ENCODE results near the gene DNAJC22. TPM values are rescaled to one million over a fixed set of nuclear protein-coding genes. Genes with fewer than 3 reads are reported as not detected.

DNAJC22 gene
- total RNA-seq, 1 donor from 2014 or later = not detected

- no peak overlapping the region for H3K27ac ChIP-seq (ENCODE audit: low read depth, low read length)
- no peaks in the 10 kb centered on the region for H3K36me3 ChIP-seq (ENCODE audit: control insufficient read depth in 3 of 3, insufficient read depth in 3 of 3, low read length in 3 of 3)
- no peak overlapping the region for H3K4me3 ChIP-seq (ENCODE audit: low read length in 3 of 3)
- no peaks in the 10 kb centered on the region for H3K9me3 ChIP-seq (ENCODE audit: control insufficient read depth in 3 of 3, low read length in 3 of 3)
- peaks cover 0 to 2% (median 0%) of the 10 kb centered on the region in 3 donors for H3K27me3 ChIP-seq (ENCODE audit: control insufficient read depth in 3 of 3, insufficient read depth in 3 of 3, low read length in 3 of 3)
- no peak overlapping the region for H3K9ac ChIP-seq (ENCODE audit: low read depth in 1 of 3, low read length in 3 of 3)
- H3K4me1 ChIP-seq (ENCODE audit: control insufficient read depth in 3 of 3, insufficient read depth in 3 of 3, low read length in 3 of 3) = peaks cover 0 to 3% (median 0%) of the 10 kb centered on the region in 3 donors
Observed at GRCh38 chr12:49358483-49359141, 11.9 kb downstream of the DNAJC22 start.

- Histone ChIP-seq H3K9ac (ENCODE audit: low read depth in 1 of 3, low read length in 3 of 3) (no peak overlapping the region), H3K27me3 (ENCODE audit: control insufficient read depth in 3 of 3, insufficient read depth in 3 of 3, low read length in 3 of 3) (no peaks in the 10 kb centered on the region), H3K4me3 (ENCODE audit: low read length in 3 of 3) (no peak overlapping the region), H3K4me1 (ENCODE audit: control insufficient read depth in 3 of 3, insufficient read depth in 3 of 3, low read length in 3 of 3) (peaks cover 0 to 3% (median 0%) of the 10 kb centered on the region in 3 donors), H3K27ac (ENCODE audit: low read depth, low read length) (no peak overlapping the region), H3K36me3 (ENCODE audit: control insufficient read depth in 3 of 3, insufficient read depth in 3 of 3, low read length in 3 of 3) (no peaks in the 10 kb centered on the region), H3K9me3 (ENCODE audit: control insufficient read depth in 3 of 3, low read length in 3 of 3) (no peaks in the 10 kb centered on the region)
Observed at GRCh38 chr12:49359671-49360070, 13.0 kb downstream of the DNAJC22 start.

GRCh38 chr12:49362077-49362476 lies 15.4 kb downstream of the DNAJC22 start:
- Histone ChIP-seq H3K36me3 (ENCODE audit: control insufficient read depth in 3 of 3, insufficient read depth in 3 of 3, low read length in 3 of 3) (no peaks in the 10 kb centered on the region), H3K27me3 (ENCODE audit: control insufficient read depth in 3 of 3, insufficient read depth in 3 of 3, low read length in 3 of 3) (no peaks in the 10 kb centered on the region), H3K4me1 (ENCODE audit: control insufficient read depth in 3 of 3, insufficient read depth in 3 of 3, low read length in 3 of 3) (peaks cover 0 to 6% (median 4%) of the 10 kb centered on the region in 3 donors), H3K9me3 (ENCODE audit: control insufficient read depth in 3 of 3, low read length in 3 of 3) (no peaks in the 10 kb centered on the region), H3K9ac (ENCODE audit: low read depth in 1 of 3, low read length in 3 of 3) (no peak overlapping the region), H3K4me3 (ENCODE audit: low read length in 3 of 3) (no peak overlapping the region), H3K27ac (ENCODE audit: low read depth, low read length) (no peak overlapping the region)

GRCh38 chr12:49364989-49365388 lies 18.3 kb downstream of the DNAJC22 start:
- no peak overlapping the region for H3K27ac ChIP-seq (ENCODE audit: low read depth, low read length)
- H3K4me3 ChIP-seq (ENCODE audit: low read length in 3 of 3) = no peak overlapping the region

GRCh38 chr12:49365542-49365941 lies 18.9 kb downstream of the DNAJC22 start:
- Histone ChIP-seq H3K36me3 (ENCODE audit: control insufficient read depth in 3 of 3, insufficient read depth in 3 of 3, low read length in 3 of 3) (no peaks in the 10 kb centered on the region), H3K27ac (ENCODE audit: low read depth, low read length) (no peak overlapping the region), H3K27me3 (ENCODE audit: control insufficient read depth in 3 of 3, insufficient read depth in 3 of 3, low read length in 3 of 3) (no peaks in the 10 kb centered on the region), H3K4me1 (ENCODE audit: control insufficient read depth in 3 of 3, insufficient read depth in 3 of 3, low read length in 3 of 3) (peaks cover 13 to 29% (median 19%) of the 10 kb centered on the region in 3 donors), H3K4me3 (ENCODE audit: low read length in 3 of 3) (no peak overlapping the region), H3K9ac (ENCODE audit: low read depth in 1 of 3, low read length in 3 of 3) (no peak overlapping the region), H3K9me3 (ENCODE audit: control insufficient read depth in 3 of 3, low read length in 3 of 3) (no peaks in the 10 kb centered on the region)

More at GRCh38 chr12:49364989-49365388, 18.3 kb downstream of the DNAJC22 start:
- H3K9me3 ChIP-seq (ENCODE audit: control insufficient read depth in 3 of 3, low read length in 3 of 3) = no peaks in the 10 kb centered on the region
- H3K9ac ChIP-seq (ENCODE audit: low read depth in 1 of 3, low read length in 3 of 3) = no peak overlapping the region
- H3K27me3 ChIP-seq (ENCODE audit: control insufficient read depth in 3 of 3, insufficient read depth in 3 of 3, low read length in 3 of 3) = no peaks in the 10 kb centered on the region
- H3K4me1 ChIP-seq (ENCODE audit: control insufficient read depth in 3 of 3, insufficient read depth in 3 of 3, low read length in 3 of 3) = peaks cover 10 to 24% (median 15%) of the 10 kb centered on the region in 3 donors
- H3K36me3 ChIP-seq (ENCODE audit: control insufficient read depth in 3 of 3, insufficient read depth in 3 of 3, low read length in 3 of 3) = no peaks in the 10 kb centered on the region

GRCh38 chr12:49366096-49366651 lies 19.5 kb downstream of the DNAJC22 start:
- H3K27me3 ChIP-seq (ENCODE audit: control insufficient read depth in 3 of 3, insufficient read depth in 3 of 3, low read length in 3 of 3) = no peaks in the 10 kb centered on the region
- peaks cover 13 to 29% (median 19%) of the 10 kb centered on the region in 3 donors for H3K4me1 ChIP-seq (ENCODE audit: control insufficient read depth in 3 of 3, insufficient read depth in 3 of 3, low read length in 3 of 3)
- H3K9ac ChIP-seq (ENCODE audit: low read depth in 1 of 3, low read length in 3 of 3) = peak overlapping the region; percentile 82 to 92 (median 90)
- no peaks in the 10 kb centered on the region for H3K36me3 ChIP-seq (ENCODE audit: control insufficient read depth in 3 of 3, insufficient read depth in 3 of 3, low read length in 3 of 3)
- H3K4me3 ChIP-seq (ENCODE audit: low read length in 3 of 3) = peak overlapping the region; percentile 76 to 87 (median 78)
- H3K27ac ChIP-seq (ENCODE audit: low read depth, low read length) = peak overlapping the region; percentile 80
- H3K9me3 ChIP-seq (ENCODE audit: control insufficient read depth in 3 of 3, low read length in 3 of 3) = no peaks in the 10 kb centered on the region

- Histone ChIP-seq H3K9me3 (ENCODE audit: control insufficient read depth in 3 of 3, low read length in 3 of 3) (no peaks in the 10 kb centered on the region), H3K36me3 (ENCODE audit: control insufficient read depth in 3 of 3, insufficient read depth in 3 of 3, low read length in 3 of 3) (no peaks in the 10 kb centered on the region), H3K4me1 (ENCODE audit: control insufficient read depth in 3 of 3, insufficient read depth in 3 of 3, low read length in 3 of 3) (peaks cover 13 to 29% (median 19%) of the 10 kb centered on the region in 3 donors), H3K9ac (ENCODE audit: low read depth in 1 of 3, low read length in 3 of 3) (peak overlapping the region; percentile 82 to 92 (median 90)), H3K27me3 (ENCODE audit: control insufficient read depth in 3 of 3, insufficient read depth in 3 of 3, low read length in 3 of 3) (no peaks in the 10 kb centered on the region), H3K27ac (ENCODE audit: low read depth, low read length) (peak overlapping the region; percentile 80), H3K4me3 (ENCODE audit: low read length in 3 of 3) (peak overlapping the region; percentile 76 to 87 (median 78))
Observed at GRCh38 chr12:49366652-49367380, 20.1 kb downstream of the DNAJC22 start.

GRCh38 chr12:49367381-49368239 lies 20.9 kb downstream of the DNAJC22 start, which contains the start of gene SPATS2:
Gene SPATS2 (plus strand): TSS chr12:49367462. CDS start chr12:49461013, 93,551 bp downstream.
- Histone ChIP-seq H3K9me3 (ENCODE audit: control insufficient read depth in 3 of 3, low read length in 3 of 3) (no peaks in the 10 kb centered on the region), H3K27ac (ENCODE audit: low read depth, low read length) (peak within 1 kb of the TSS; percentile 80), H3K36me3 (ENCODE audit: control insufficient read depth in 3 of 3, insufficient read depth in 3 of 3, low read length in 3 of 3) (peaks cover 0 to 3% (median 0%) of the 10 kb centered on the region in 3 donors), H3K27me3 (ENCODE audit: control insufficient read depth in 3 of 3, insufficient read depth in 3 of 3, low read length in 3 of 3) (no peaks in the 10 kb centered on the region), H3K9ac (ENCODE audit: low read depth in 1 of 3, low read length in 3 of 3) (peak within 1 kb of the TSS; percentile 82 to 92 (median 90)), H3K4me1 (ENCODE audit: control insufficient read depth in 3 of 3, insufficient read depth in 3 of 3, low read length in 3 of 3) (peaks cover 13 to 29% (median 19%) of the 10 kb centered on the region in 3 donors), H3K4me3 (ENCODE audit: low read length in 3 of 3) (peak within 1 kb of the TSS; percentile 76 to 87 (median 78))

GRCh38 chr12:49368240-49368600 lies 21.5 kb downstream of the DNAJC22 start:
- peaks cover 13 to 29% (median 19%) of the 10 kb centered on the region in 3 donors for H3K4me1 ChIP-seq (ENCODE audit: control insufficient read depth in 3 of 3, insufficient read depth in 3 of 3, low read length in 3 of 3)
- peaks cover 0 to 3% (median 2%) of the 10 kb centered on the region in 3 donors for H3K36me3 ChIP-seq (ENCODE audit: control insufficient read depth in 3 of 3, insufficient read depth in 3 of 3, low read length in 3 of 3)
- H3K9ac ChIP-seq (ENCODE audit: low read depth in 1 of 3, low read length in 3 of 3) = peak overlapping the region; percentile 81 to 92 (median 90)
- peak overlapping the region; percentile 76 to 87 (median 78) for H3K4me3 ChIP-seq (ENCODE audit: low read length in 3 of 3)
- no peaks in the 10 kb centered on the region for H3K27me3 ChIP-seq (ENCODE audit: control insufficient read depth in 3 of 3, insufficient read depth in 3 of 3, low read length in 3 of 3)
- no peaks in the 10 kb centered on the region for H3K9me3 ChIP-seq (ENCODE audit: control insufficient read depth in 3 of 3, low read length in 3 of 3)
- peak overlapping the region; percentile 80 for H3K27ac ChIP-seq (ENCODE audit: low read depth, low read length)

Measured in skeletal muscle tissue (tissue), 4 donors.